GM21390 (cell line): Measurements from ENCODE around the gene OXLD1.

Source experiments
- ATAC-seq: cut with Tn5 transposase; IDR thresholded peaks from one replicate; pipeline ENCODE4 v1.9.1; 2021; ENCODE audit not compliant: unreplicated experiment

The OXLD1 gene

GRCh38 chr17:81702934-81703746, 36.7 kb upstream of the OXLD1 start, which contains the start of gene MRPL12:
Gene MRPL12, plus strand, starts transcription at chr17:81703367. Its CDS starts 135 bp downstream, at chr17:81703502.
- ATAC-seq: peak; percentile 78

GRCh38 chr17:81701288-81702071, 35.1 kb upstream of the OXLD1 start:
- no peak for ATAC-seq

- ATAC-seq: no peak
Measured at GRCh38 chr17:81700353-81701287, 34.2 kb upstream of the OXLD1 start.

- ATAC-seq: no peak
Measured at GRCh38 chr17:81697261-81698044, 31.0 kb upstream of the OXLD1 start.

- no peak for ATAC-seq
Measured at GRCh38 chr17:81696218-81696941, 30.0 kb upstream of the OXLD1 start.

GRCh38 chr17:81695801-81696200, 29.4 kb upstream of the OXLD1 start:
- no peak for ATAC-seq

GRCh38 chr17:81695211-81695610, 28.8 kb upstream of the OXLD1 start:
- no peak for ATAC-seq

DNA sequence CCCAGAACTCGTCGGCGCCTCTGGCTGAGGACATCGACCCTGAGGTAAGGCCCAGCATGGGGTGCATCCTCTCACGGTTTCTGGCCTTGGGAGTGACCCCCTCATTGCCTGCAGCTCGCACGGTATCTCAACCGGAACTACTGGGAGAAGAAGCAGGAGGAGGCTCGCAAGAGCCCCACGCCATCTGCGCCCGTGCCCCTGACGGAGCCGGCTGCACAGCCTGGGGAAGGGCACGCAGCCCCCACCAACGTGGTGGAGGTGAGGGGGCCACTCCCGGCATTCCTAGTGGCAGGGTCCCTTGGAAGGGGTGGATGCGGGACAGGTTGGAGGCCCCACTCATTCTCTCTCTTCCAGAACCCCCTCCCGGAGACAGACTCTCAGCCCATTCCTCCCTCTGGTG, 28.4 kb upstream of the OXLD1 start:
- no peak for ATAC-seq

DNA sequence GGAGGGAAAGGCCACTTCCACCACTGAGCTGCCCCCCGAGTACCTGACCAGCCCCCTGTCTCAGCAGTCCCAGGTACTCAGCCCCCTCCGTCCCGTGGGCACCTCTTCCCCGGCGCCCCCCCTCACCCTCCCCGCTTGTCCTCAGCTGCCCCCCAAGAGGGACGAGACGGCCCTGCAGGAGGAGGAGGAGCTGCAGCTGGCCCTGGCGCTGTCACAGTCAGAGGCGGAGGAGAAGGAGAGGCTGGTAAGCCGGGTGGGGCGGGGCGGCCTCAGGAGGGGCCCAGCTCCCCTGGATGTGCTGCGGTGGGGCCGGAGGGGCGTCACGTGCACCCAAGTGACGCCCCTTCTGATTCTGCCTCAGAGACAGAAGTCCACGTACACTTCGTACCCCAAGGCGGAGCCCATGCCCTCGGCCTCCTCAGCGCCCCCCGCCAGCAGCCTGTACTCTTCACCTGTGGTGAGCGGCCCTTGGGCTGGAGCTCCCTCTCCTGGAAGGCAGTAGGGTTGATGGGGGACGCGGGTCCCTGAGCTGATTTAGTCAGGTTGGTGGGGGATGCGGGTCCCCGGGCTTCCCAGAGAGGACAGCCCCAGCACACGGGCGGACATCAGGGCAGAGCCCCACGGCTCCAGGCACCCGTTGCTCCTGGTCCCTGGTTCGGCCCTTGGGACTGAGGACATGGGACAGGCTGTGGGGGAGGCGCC, 27.3 kb upstream of the OXLD1 start:
- ATAC-seq: no peak

DNA sequence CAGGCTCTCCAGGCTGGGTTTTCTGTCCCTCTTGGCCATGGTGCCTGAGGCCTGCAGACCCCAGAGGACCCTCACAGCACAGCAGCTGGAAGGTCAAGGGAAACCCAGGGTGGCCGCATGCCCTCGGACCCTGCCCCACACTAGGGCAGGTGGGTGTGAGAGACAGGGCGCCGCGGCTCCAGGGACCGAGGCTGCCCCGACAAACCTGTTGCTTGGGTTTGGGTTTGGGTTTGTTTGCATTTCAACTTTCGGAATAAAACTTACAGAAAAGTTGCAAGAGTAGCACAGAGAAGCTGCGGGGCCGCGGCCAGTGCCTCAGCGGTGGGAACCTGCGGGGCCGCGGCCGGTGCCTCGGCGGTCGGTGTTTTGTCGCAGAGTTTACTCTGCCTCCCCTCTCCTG, 25.2 kb upstream of the OXLD1 start:
- ATAC-seq: no peak

- ATAC-seq: no peak
Measured at GRCh38 chr17:81691196-81691595, 24.8 kb upstream of the OXLD1 start.

DNA sequence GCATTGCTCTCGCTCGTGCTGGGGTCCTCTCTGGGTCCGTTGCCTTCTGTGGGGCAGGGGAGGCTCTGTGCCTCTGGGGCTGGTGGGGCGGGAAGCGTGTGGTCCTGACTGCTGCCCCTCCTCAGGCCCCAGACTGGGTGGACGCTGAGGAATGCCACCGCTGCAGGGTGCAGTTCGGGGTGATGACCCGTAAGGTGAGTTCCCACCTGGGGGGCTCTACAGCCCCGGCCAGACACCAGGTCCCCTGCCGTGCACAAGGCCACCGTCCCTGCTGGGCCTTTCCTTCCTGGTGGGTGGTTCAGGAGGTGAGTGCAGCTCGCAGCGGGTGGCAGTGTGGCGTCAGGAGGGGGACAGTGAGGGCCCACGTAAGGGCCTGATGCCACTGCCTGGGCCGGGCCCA, 24.1 kb upstream of the OXLD1 start:
- ATAC-seq: no peak

- no peak for ATAC-seq
Measured at GRCh38 chr17:81690066-81690465, 23.7 kb upstream of the OXLD1 start.

GRCh38 chr17:81688616-81689015, 22.2 kb upstream of the OXLD1 start:
- no peak for ATAC-seq

DNA sequence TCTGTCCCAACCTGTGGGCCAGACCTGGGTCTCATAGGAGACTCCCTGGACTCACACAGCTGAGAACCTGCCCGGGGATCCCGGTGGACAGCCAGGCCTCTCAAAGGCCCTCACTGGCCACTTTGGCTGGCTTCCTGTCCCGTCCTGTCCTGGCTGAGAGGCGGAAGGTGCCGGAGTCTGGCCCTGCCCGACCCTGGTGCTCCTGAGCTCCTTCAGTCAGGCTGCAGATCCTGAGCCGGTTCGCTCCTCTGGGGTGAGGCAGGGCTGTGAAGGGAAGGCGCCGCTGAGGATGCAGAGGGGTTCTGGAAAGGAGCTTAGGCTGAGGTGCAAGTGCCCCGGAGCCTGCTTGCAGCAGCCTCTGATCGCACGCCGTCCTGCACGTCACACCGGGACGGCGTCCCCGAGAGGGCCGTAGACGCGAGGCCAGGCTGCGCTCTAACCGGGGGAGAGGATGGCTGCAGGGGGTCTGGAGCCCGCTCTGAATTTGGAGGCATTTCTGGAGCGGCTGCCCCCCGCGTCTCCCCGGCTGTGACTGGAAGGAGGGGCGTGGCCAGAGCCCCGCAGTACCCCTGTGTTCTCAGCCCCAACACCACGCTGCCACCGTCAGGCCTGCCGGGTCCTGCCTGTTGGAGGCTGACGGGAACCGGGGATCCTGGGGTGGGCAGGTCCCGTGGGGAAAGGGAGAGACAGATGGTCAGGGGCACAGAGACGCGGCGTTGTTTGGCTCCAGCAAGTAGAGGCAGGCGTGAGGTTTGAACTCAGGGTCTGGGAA, 21.6 kb upstream of the OXLD1 start:
- no peak for ATAC-seq

DNA sequence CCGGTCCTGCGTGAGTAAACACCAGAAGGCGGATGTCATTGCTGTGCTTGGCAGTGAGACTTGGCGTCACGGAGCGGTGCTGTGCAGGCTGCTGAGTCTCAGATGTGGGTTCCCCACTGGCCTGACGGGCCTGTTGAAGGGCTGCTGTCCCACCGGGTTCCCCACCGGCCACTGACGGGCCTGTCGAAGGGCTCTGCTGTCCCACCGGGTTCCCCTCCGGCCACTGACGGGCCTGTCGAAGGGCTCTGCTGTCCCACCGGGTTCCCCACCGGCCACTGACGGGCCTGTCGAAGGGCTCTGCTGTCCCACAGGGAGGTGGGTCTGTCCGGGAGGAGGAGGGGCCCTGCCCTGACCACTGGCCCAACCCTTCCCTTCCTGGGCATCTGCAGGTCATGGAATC, 20.2 kb upstream of the OXLD1 start:
- no peak for ATAC-seq

DNA sequence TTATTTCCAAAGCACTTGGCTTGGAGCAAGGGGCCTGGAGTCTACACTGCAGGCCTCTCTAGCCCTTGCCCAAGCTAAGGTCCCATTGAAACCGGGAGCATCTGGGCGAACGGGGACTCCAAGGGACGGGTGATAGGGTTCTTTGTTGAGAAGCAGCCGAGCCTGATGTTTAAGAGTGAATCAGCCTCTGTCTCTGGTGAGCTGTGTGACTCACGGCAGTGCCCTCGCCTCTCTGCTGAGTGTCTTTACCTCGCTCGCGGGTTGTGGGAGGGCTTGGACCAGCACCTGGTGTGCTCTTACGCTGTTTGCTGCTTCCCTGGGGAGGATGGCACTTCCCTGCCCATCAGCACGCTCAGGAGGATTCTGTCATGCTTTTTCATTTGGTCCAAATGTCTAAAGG, 18.7 kb upstream of the OXLD1 start:
- ATAC-seq: no peak

DNA sequence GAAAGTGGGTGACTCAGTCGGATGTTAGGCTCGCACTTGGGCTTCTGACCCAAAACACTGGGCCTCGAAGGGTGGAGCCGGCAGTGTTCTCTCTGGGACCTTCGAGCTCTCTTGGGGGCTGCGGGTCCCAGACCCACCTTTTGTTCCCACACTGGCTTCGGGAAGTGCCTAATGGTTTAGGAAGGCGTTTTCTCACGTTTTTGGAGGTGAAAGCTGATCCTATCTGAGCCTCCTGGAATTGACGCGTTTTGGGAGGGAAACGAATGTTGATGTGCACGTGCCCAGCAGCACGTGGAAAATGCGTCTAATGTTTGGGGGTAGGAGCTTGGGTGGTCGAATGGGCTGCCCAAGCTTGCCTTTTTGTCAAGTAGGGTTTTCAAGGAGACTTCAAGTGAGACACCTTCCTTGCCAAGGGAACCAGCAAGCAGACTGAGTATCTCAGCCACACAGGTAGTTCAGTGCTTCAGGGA, 18.1 kb upstream of the OXLD1 start:
- ATAC-seq: no peak
